SK-N-SH (cell line): ENCODE results near the gene TCF15. TPM values are rescaled to one million over a fixed set of nuclear protein-coding genes. Genes with fewer than 3 reads are reported as not detected.

Source experiments
- CTCF ChIA-PET: fragments of 300-600, 350-600 bp; formaldehyde crosslinking; extraction: SDS; loops from one replicate; lab custom pipeline; 2021; lab: Yijun Ruan, JAX
- POLR2A ChIA-PET: fragments of 350-600 bp; sonication (Branson Sonifier 250); formaldehyde crosslinking; extraction: SDS; loops from one replicate; lab custom pipeline; 2020; ENCODE audit warnings: antibody characterized with exemption, inconsistent platforms; lab: Yijun Ruan, JAX
- DNase-seq: peaks from one replicate; pipeline ENCODE4 v3.0.0; 2012
- H2AFZ ChIP-seq: fragments of 200-600 bp; sonication (generic); 2 replicates; pipeline ENCODE4 v1.8.1; 2016; ENCODE audit warnings: antibody characterized with exemption, mild to moderate bottlenecking, low read depth
- H3F3A ChIP-seq: fragments of 200-600 bp; sonication (generic); replicated peaks from 2 replicates; pipeline ENCODE3; 2016; ENCODE audit warnings: antibody characterized with exemption, mild to moderate bottlenecking; ENCODE audit not compliant: insufficient read depth
- H3K27ac ChIP-seq, 2 experiments: fragments of 200-500 bp in 1 of 2; fragments of 200-600 bp in 1 of 2; sonication (Bioruptor generic) in 1 of 2; sonication (generic), shearing (Covaris generic) in 1 of 2; 2 replicates each; pipeline versions ENCODE4 v1.5.1 to v1.6.1; 2014 to 2016; ENCODE audit warnings: low read depth in 2 of 2, inconsistent platforms in 1 of 2, low read length in 1 of 2, mild to moderate bottlenecking in 1 of 2, mixed read lengths in 1 of 2
- H3K27me3 ChIP-seq: fragments of 200-600 bp; sonication (generic), shearing (Covaris generic); 2 replicates; pipeline ENCODE4 v1.6.1; 2016; ENCODE audit warnings: mixed run types; ENCODE audit not compliant: insufficient read depth
- H3K36me3 ChIP-seq, 2 experiments: fragments of 200-500 bp in 1 of 2; fragments of 200-600 bp in 1 of 2; sonication (Bioruptor generic) in 1 of 2; sonication (generic) in 1 of 2; replicated peaks in 1 of 2; 2 replicates each; pipeline versions ENCODE3 to v1.5.1; 2014 to 2016; ENCODE audit warnings: low read length in 1 of 2, mild to moderate bottlenecking in 1 of 2; ENCODE audit not compliant: insufficient read depth in 2 of 2, control insufficient read depth in 1 of 2
- H3K4me1 ChIP-seq, 2 experiments: fragments of 200-500 bp in 1 of 2; fragments of 200-600 bp in 1 of 2; sonication (Bioruptor generic) in 1 of 2; sonication (generic), shearing (Covaris generic) in 1 of 2; 2 replicates each; pipeline versions ENCODE4 v1.5.1 to v1.6.1; 2014 to 2016; ENCODE audit warnings: low read depth in 1 of 2, low read length in 1 of 2, mixed run types in 1 of 2; ENCODE audit not compliant: insufficient read depth in 2 of 2, control insufficient read depth in 1 of 2
- H3K4me2 ChIP-seq: fragments of 200-600 bp; sonication (generic), shearing (Covaris generic); 2 replicates; pipeline ENCODE4 v1.6.1; 2017; ENCODE audit warnings: mixed run types
- H3K4me3 ChIP-seq, 2 experiments: fragments of 200-500 bp in 1 of 2; fragments of 200-600 bp in 1 of 2; sonication (Bioruptor generic) in 1 of 2; sonication (generic), shearing (Covaris generic) in 1 of 2; 2 replicates each; pipeline versions ENCODE4 v1.5.1 to v1.8.1; 2014 to 2016; ENCODE audit warnings: low read depth in 2 of 2, inconsistent platforms in 1 of 2, low read length in 1 of 2, mild to moderate bottlenecking in 1 of 2, mixed read lengths in 1 of 2, moderate library complexity in 1 of 2
- H3K79me2 ChIP-seq: fragments of 200-600 bp; sonication (generic); 2 replicates; pipeline ENCODE4 v1.8.1; 2017; ENCODE audit warnings: mild to moderate bottlenecking; ENCODE audit not compliant: insufficient read depth
- H3K9ac ChIP-seq: fragments of 200-600 bp; sonication (generic); 2 replicates; pipeline ENCODE4 v1.6.1; 2017; ENCODE audit warnings: mixed run types
- H3K9me2 ChIP-seq: fragments of 200-600 bp; sonication (generic); 2 replicates; pipeline ENCODE4 v1.6.1; 2017; ENCODE audit warnings: mixed run types
- H3K9me3 ChIP-seq: fragments of 200-600 bp; sonication (generic); 2 replicates; pipeline ENCODE4 v1.6.1; 2017; ENCODE audit warnings: mixed run types, mild to moderate bottlenecking, moderate library complexity
- H4K20me1 ChIP-seq: fragments of 200-600 bp; sonication (generic); 2 replicates; pipeline ENCODE4 v1.6.1; 2017; ENCODE audit warnings: mild to moderate bottlenecking, mixed run types; ENCODE audit not compliant: insufficient read depth
- CHD2 ChIP-seq: fragments of 150-350 bp; IDR thresholded peaks from 2 replicates; pipeline ENCODE4 v1.6.1; 2018; ENCODE audit warnings: low read length; ENCODE audit not compliant: partially characterized antibody
- EZH2phosphoT487 ChIP-seq: fragments of 200-600 bp; sonication (generic); IDR thresholded peaks from 2 replicates; pipeline ENCODE4 v1.6.1; 2017; ENCODE audit warnings: low read depth, mixed run types, mild to moderate bottlenecking, antibody characterized with exemption, moderate library complexity, borderline replicate concordance
- FOXJ3 ChIP-seq: sonication (generic); formaldehyde crosslinking; IDR thresholded peaks from 2 replicates; pipeline ENCODE4 v1.5.1; 2020; ENCODE audit warnings: mild to moderate bottlenecking, missing genetic modification reagents
- MXI1 ChIP-seq: IDR thresholded peaks from 2 replicates; pipeline ENCODE4 v1.6.1; 2012; ENCODE audit warnings: mild to moderate bottlenecking, low read depth, low read length, improper control_type of control experiment
- RAD21 ChIP-seq: IDR thresholded peaks from 2 replicates; pipeline ENCODE4 v1.6.1; 2012; ENCODE audit warnings: mild to moderate bottlenecking, low read length
- RCOR1 ChIP-seq: fragments of 150-350 bp; IDR thresholded peaks from 2 replicates; pipeline ENCODE4 v1.6.1; 2017; ENCODE audit warnings: antibody characterized with exemption, low read length
- RFX5 ChIP-seq: IDR thresholded peaks from 2 replicates; pipeline ENCODE4 v1.6.1; 2012; ENCODE audit warnings: mild to moderate bottlenecking, improper control_type of control experiment, low read length
- SMC3 ChIP-seq: IDR thresholded peaks from 2 replicates; pipeline ENCODE4 v1.6.1; 2012; ENCODE audit warnings: low read depth, low read length, improper control_type of control experiment
- TAF1 ChIP-seq: IDR thresholded peaks from 2 replicates; pipeline ENCODE4 v1.6.1; 2012; ENCODE audit warnings: low read depth, mild to moderate bottlenecking, low read length, moderate library complexity, borderline replicate concordance
- TEAD4 ChIP-seq: IDR thresholded peaks from 2 replicates; pipeline ENCODE4 v1.4.0; 2012; ENCODE audit warnings: mild to moderate bottlenecking, borderline replicate concordance; ENCODE audit not compliant: insufficient read depth
- WGBS: methylation state at CpG from one replicate; pipeline ENCODE4 v1.1.6; 2017; ENCODE audit warnings: low lambda C conversion rate; 5-methylcytosine and 5-hydroxymethylcytosine counted together
- polyA plus RNA-seq, 3 experiments: library from polyadenylated mRNA; depleted of rRNA; stranded (reverse); fragments of >200 nt; gene quantifications; 2 replicates each; pipeline ENCODE4 v1.2.3, GENCODE V29; 2012
- TF ChIP-seq, protein P1 (sequence below): IDR thresholded peaks from 2 replicates; pipeline ENCODE4 v1.6.1; 2012; ENCODE audit warnings: mild to moderate bottlenecking, low read depth, low read length, moderate library complexity
- TF ChIP-seq, protein P2 (sequence below): IDR thresholded peaks from 2 replicates; pipeline ENCODE4 v1.4.0; 2012; ENCODE audit warnings: low read depth, borderline replicate concordance

The TCF15 gene
- polyA plus RNA-seq, 1 of the 3 experiments (the other 2 are of a cell fraction), result not detected

DNA sequence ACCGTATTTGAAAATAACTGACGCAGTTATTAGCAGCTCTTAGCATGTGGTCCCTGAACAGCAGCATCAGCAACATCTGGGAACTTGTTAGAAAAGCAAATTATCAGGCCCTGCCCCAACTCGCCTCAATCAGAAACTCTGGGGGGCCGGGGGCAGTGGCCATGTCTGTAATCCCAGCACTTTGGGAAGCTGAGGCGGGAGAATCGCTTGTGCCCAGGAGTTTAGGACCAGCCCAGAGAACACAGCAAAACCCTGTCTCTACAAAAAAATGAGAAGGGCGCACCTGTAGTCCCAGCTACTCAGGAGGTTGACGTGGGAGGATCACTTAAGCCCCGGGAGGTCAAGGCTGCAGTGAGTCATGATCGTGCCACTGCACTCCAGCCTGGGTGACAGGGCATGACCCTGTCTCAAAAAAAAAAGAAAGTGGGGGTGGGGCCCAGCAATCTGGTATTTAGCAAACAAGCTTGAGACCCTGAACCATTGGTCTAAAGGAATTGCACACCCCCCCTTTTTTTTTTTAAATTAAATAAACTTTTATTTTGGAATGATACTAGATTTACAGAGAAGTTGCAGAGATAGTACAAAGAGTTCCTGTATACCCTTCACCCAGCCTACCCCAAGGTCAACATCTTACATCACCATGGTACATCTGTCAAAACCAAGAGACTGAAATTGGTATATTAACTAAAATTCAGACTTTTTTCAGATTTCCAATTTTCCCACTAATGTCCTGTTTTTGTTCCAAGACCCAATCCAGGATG is 36.2 kb upstream of the TCF15 start:
- Histone ChIP-seq H2AFZ (no peak overlapping the region), H3K4me1 (peaks cover 0 to 3% of the 10 kb centered on the region in 2 experiments; a peak in 1 of 4 replicates), H3K4me2 (no peak overlapping the region), H3K27me3 (no peaks in the 10 kb centered on the region), H3K9me3 (no peaks in the 10 kb centered on the region), H3K4me3 (no peak overlapping the region), H3K9me2 (no peaks in the 10 kb centered on the region), H3K9ac (no peak overlapping the region), H3K27ac (no peak overlapping the region), H3F3A (peaks cover 16% of the 10 kb centered on the region), H4K20me1 (peaks cover 18% of the 10 kb centered on the region; the same call in 1 of the 2 replicates), H3K79me2 (peaks cover 21% of the 10 kb centered on the region; the same call in 1 of the 2 replicates), H3K36me3 (peaks cover 22 to 39% of the 10 kb centered on the region in 2 experiments)
- no peak for DNase-seq
- no peak for TF ChIP-seq TAF1
- TF ChIP-seq CHD2, result no peak
- no peak for TF ChIP-seq SMC3
- TF ChIP-seq RCOR1, result no peak
- TF ChIP-seq, protein P1, sequence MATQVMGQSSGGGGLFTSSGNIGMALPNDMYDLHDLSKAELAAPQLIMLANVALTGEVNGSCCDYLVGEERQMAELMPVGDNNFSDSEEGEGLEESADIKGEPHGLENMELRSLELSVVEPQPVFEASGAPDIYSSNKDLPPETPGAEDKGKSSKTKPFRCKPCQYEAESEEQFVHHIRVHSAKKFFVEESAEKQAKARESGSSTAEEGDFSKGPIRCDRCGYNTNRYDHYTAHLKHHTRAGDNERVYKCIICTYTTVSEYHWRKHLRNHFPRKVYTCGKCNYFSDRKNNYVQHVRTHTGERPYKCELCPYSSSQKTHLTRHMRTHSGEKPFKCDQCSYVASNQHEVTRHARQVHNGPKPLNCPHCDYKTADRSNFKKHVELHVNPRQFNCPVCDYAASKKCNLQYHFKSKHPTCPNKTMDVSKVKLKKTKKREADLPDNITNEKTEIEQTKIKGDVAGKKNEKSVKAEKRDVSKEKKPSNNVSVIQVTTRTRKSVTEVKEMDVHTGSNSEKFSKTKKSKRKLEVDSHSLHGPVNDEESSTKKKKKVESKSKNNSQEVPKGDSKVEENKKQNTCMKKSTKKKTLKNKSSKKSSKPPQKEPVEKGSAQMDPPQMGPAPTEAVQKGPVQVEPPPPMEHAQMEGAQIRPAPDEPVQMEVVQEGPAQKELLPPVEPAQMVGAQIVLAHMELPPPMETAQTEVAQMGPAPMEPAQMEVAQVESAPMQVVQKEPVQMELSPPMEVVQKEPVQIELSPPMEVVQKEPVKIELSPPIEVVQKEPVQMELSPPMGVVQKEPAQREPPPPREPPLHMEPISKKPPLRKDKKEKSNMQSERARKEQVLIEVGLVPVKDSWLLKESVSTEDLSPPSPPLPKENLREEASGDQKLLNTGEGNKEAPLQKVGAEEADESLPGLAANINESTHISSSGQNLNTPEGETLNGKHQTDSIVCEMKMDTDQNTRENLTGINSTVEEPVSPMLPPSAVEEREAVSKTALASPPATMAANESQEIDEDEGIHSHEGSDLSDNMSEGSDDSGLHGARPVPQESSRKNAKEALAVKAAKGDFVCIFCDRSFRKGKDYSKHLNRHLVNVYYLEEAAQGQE, result no peak
- TF ChIP-seq, protein P2, sequence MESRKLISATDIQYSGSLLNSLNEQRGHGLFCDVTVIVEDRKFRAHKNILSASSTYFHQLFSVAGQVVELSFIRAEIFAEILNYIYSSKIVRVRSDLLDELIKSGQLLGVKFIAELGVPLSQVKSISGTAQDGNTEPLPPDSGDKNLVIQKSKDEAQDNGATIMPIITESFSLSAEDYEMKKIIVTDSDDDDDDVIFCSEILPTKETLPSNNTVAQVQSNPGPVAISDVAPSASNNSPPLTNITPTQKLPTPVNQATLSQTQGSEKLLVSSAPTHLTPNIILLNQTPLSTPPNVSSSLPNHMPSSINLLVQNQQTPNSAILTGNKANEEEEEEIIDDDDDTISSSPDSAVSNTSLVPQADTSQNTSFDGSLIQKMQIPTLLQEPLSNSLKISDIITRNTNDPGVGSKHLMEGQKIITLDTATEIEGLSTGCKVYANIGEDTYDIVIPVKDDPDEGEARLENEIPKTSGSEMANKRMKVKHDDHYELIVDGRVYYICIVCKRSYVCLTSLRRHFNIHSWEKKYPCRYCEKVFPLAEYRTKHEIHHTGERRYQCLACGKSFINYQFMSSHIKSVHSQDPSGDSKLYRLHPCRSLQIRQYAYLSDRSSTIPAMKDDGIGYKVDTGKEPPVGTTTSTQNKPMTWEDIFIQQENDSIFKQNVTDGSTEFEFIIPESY, result no peak
- TF ChIP-seq FOXJ3, result no peak
- no peak for TF ChIP-seq MXI1
- TF ChIP-seq TEAD4, result no peak
- no peak for TF ChIP-seq RFX5
- TF ChIP-seq RAD21, result no peak
- TF ChIP-seq EZH2phosphoT487, result no peak
- CTCF ChIA-PET, result interaction anchor here (0.6 to 7.8 kb wide), 66 partner anchors 9 to 310 kb away, joined by 3 to 150 read pairs (median 6); partner anchors contain the start of genes CSNK2A1, SCRT2 and TCF15
- POLR2A ChIA-PET, result interaction anchor here (1.0 to 1.1 kb wide), 2 partner anchors 85 to 104 kb away, joined by 3 read pairs; no protein-coding TSS in a partner anchor
- 68% methylated on average over 8 of the region's 10 CpGs for WGBS
